Inferior parietal cortex (tissue), 1 donor: ENCODE data around the gene RNF34.

Source experiments
- DNase-seq: peaks from one replicate; pipeline ENCODE4 v3.0.0-alpha.2; 2016; ENCODE audit errors: extremely low spot score

RNF34 gene

DNA sequence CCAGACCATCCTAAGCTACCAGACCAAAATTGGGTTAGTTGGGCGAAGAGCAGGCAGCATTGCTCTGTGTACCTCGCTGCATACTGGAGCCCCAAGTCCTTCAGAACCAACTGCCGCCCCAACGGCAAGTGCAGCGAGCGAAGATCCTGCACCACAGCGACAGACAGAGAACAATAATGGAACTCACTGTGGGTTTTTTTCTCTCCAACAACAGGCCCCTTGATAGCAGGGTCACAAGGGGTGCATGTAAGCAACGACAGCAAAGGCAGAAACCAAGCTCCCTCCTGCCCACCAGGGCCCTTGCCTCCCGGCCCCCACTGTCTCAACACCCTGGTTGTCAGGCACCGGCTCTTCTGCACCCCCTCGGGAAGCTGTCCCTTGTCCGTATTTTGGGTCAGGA, 39.0 kb downstream of the RNF34 start:
- peak; percentile 63 for DNase-seq

DNA sequence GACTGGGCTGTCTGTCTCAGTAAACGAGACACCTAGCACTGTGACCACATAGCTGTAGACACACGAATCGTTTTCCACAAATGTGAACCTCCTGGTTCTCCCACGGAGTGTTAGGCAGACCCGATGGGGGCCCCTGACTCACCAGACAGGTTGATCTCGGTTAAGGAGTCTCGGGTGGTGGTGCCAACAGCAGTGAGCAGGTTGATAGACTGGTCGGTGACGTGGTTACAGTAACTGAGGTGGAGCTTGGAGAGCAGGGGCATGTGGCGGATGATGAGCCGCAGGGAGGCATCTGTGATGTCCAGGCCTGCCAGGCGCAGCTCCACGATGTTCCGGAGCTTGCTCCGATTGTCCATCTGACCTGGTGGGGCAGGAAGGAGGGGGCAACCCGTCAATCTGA, 39.8 kb downstream of the RNF34 start:
- DNase-seq, result no peak

- no peak for DNase-seq
These were observed 40.9 kb downstream of the RNF34 start for GRCh38 chr12:121440768-121441167.

DNA sequence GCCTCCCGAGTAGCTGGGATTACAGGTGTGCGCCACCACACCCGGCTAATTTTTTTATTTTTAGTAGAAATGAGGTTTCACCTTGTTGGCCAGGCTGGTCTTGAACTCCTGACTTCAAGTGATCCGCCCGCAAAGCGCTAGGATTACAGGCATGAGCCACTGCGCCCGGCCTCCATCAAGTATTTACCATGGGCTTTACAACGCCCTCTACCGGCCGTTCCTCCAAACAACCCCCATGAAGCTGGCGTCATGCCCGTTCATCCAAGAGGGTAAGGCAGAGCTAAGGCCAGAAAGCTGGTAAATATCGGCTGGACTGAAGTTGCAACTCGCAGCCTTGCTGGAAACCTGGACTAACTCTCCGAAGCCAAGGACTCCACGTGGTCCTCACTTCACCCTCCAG, 41.6 kb downstream of the RNF34 start:
- no peak for DNase-seq

DNA sequence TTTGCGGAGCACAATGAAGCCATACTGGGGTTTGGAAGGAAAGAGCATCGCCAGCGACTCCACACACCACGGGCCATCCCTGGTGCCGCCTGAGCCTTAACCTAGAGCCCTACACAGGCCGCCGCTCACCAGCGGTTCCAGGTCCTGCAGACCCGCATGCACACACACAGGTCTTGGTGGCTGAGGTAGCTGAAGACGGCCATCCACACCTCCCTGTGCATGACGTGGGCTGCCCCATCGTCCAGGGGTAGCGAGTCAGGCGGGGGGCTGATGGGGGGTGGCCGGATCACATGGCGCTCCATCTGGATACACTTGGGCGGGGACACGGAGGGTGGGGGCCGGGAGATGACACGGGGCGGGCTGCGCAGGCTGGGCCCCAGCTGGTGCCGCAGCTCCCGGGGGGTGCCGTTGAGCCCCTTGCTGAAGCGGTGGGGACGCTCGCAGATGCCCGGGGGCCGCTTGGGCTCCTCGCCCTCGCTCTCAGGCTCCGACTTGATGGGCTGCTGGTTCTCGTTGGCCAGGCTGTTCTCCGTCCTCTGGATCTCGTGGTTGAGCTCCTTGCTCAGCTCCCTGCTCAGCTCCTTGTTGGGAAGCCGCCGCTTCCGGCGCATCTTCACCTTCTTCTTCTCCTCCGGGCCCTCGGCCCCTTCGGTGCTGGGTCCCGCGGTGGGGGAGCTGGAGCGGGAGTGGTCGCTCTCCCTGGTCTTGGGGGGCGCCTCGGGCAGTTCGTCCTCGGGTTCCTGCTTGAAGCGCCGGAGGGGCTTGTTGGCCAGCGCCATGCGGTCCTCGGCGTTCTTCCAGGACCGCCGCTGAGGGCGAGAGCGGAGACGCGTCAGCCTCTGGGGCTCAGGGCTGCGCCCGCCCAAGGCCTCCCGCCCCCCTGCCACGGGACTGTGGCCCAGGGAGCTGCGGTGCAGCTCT, 42.4 kb downstream of the RNF34 start:
- no peak for DNase-seq

GRCh38 chr12:121443193-121443870, 43.4 kb downstream of the RNF34 start:
- peak; percentile 82 for DNase-seq

- no peak for DNase-seq
These were observed 44.3 kb downstream of the RNF34 start for GRCh38 chr12:121443911-121444841.

DNA sequence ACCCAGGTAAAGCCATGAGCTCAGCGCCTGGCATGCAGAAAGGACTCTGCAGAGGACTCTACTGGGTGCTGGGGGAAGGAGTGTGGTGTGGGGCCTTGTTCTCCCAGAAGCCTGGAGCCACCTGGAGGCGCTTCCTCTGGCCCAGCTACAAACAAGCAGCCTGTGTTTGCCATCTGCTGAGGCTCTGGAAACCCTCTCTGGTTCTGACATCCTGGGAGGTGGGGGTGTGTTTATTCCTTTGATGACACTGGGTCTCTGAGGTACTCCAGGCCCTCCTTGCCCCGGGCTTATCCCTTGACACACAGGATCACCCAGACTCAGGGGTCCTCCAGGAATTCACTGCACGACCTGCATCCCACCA, 44.9 kb downstream of the RNF34 start:
- no peak for DNase-seq

- DNase-seq, result no peak
These were observed 46.8 kb downstream of the RNF34 start for GRCh38 chr12:121446750-121447149.

GRCh38 chr12:121448771-121449315, 48.9 kb downstream of the RNF34 start:
- no peak for DNase-seq

DNA sequence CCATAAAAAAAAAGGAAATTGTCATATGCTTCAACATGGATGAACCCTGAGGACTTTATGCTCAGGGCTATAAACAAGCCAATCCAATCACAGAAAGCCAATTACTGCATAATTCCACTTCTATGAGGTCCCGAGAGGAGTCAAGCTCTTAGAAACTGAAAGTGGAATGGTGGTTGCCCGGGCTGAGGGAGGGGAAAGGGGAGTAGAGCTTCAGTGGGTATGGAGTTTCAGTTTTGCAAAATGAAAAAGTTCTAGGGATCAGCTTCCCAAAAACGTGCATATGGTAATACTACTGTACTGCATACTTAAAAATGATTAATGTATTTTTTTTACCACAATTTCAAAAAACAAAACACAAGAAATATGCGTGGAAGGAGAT, 52.0 kb downstream of the RNF34 start:
- no peak for DNase-seq

- no peak for DNase-seq
These were observed 52.5 kb downstream of the RNF34 start for GRCh38 chr12:121452340-121452984.

DNA sequence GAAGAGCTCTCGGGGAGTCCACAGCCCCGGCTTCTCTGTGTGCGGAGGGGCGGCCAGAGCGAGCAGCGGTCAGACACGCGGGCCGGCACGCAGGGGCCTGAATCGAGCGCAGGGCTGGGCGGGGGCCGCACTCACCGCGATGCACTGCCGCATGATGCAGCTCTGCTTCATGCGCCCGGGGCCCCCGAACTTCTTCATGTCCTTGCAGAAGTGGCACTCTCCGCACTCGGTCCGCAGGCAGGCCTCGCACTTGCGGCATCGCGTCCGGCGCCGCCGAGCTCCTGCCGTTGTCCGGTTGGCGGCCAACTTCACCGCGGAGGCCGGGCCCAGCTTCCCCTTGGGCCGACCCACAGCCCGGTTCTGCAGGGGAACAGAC, 53.1 kb downstream of the RNF34 start:
- DNase-seq, result no peak

- no peak for DNase-seq
These were observed 53.7 kb downstream of the RNF34 start for GRCh38 chr12:121453629-121454028.

DNA sequence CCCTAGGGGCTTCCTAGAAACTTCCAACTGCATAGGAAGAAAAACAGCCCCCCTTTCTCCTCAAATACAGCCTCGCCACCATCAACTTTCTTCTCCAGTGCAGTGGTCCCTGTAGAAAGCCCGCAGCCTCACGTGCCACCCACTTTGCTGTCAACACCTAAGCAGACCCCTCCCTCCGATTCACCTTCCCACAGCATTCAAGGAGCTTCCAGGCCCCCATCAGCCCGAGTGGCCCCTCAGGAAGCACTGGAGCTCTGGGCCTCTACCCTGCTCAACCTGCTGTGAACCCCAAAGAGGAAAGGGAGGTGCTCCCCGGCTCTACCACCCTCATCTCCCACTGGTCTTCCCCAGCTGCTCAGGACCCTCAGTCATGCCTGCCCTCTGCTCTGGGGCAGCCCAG, 55.0 kb downstream of the RNF34 start:
- no peak for DNase-seq

DNA sequence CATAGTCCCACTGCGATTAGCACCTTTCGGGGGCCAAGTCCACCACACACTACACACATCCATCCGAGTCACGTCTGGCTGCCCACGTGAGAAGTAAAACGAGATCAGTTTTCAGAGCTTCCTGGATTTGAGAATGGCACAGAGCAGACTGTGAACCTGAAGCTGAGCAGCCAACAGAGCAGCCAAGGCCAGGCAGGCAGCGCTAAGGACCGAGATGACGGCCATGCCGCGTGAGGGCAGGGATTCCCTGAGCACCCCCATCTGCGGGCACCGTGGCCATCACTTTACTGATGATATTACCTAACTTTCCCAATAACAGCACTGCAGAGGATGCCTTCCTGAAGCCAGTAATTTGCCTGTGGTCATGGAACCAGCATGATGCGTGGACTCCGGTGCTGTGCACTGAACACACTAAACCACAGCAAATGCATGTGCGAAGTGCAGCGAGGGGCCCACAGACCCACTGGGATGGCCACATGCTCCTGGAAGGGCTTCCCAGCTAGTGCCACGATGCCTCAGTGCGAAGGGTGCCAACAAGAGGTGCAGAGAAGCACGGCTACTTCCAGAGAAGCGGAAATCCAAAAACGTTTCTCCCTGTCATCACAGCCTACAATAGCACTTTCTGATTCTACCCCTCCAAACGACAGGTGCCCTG, 56.0 kb downstream of the RNF34 start:
- no peak for DNase-seq

DNA sequence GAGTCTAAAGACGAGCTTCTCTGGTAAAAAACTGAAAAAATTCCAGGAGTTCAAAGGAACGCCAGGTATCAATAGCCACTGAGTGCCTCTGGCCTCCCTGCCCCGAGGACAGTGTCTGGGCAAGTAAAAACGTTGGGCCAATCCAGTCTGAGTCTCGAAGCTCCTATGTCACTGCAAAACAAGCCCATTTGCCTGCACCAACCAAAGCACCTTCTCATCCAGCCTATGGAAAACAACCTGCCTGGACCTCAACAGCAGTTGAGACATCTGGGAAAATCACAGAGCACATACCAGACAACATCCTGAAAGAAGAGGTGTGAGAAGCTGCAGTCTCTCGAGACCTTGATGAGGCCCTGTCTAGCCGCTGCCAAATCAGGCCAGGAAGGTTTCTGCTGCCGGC, 56.6 kb downstream of the RNF34 start:
- DNase-seq, result no peak

DNA sequence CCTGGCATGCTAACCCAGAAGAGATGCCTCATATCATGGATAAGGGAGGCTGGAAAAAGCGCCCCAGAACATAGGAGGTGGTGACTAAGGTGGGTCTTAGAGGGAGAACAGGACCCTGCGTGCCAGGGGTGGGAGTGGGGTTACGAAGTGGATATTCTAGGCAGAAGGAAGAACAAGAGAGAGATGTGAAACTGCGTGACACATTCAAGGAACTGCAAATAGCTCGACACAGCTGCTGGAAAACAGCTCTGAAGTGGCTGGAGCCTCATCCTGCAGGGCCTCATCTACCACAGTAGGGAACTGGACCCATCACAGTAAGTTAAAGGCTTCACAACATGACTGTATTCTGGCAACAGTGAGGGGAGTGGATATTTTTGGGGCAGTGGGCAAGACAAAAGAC, 61.1 kb downstream of the RNF34 start:
- DNase-seq, result no peak

- no peak for DNase-seq
These were observed 64.4 kb downstream of the RNF34 start for GRCh38 chr12:121464331-121464730.

GRCh38 chr12:121465921-121466793, 66.2 kb downstream of the RNF34 start:
- DNase-seq, result no peak
